Neuronal stem cell (in vitro differentiated cells): ENCODE measurements around the gene LINGO3.

Experiments used
- DNase-seq: peaks from one replicate; pipeline ENCODE4 v3.0.0-alpha.2; 2013; ENCODE audit warnings: low spot score
- H2AFZ ChIP-seq: one replicate; pipeline ENCODE4 v1.6.1; 2013; ENCODE audit warnings: mild to moderate bottlenecking, low read length, inconsistent platforms
- H2AK5ac ChIP-seq: 2 replicates; pipeline ENCODE4 v1.6.1; 2013; ENCODE audit warnings: low read depth, mild to moderate bottlenecking, inconsistent platforms, low read length, moderate library complexity, mixed read lengths
- H2BK120ac ChIP-seq: 2 replicates; pipeline ENCODE4 v1.6.1; 2013; ENCODE audit warnings: low read depth, mild to moderate bottlenecking, inconsistent platforms, low read length, moderate library complexity, mixed read lengths
- H2BK12ac ChIP-seq: one replicate; pipeline ENCODE4 v1.6.1; 2013; ENCODE audit warnings: low read length, inconsistent platforms
- H2BK15ac ChIP-seq: 2 replicates; pipeline ENCODE4 v1.6.1; 2013; ENCODE audit warnings: mild to moderate bottlenecking, low read length, inconsistent platforms, mixed read lengths
- H2BK5ac ChIP-seq: one replicate; pipeline ENCODE4 v1.6.1; 2013; ENCODE audit warnings: inconsistent platforms, mild to moderate bottlenecking, low read length, moderate library complexity
- H3K14ac ChIP-seq: one replicate; pipeline ENCODE4 v1.6.1; 2013; ENCODE audit warnings: low read length, inconsistent platforms
- H3K18ac ChIP-seq: 2 replicates; pipeline ENCODE4 v1.6.1; 2013; ENCODE audit warnings: low read length, inconsistent platforms
- H3K23ac ChIP-seq: 2 replicates; pipeline ENCODE4 v1.6.1; 2013; ENCODE audit warnings: low read depth, mild to moderate bottlenecking, mixed read lengths, low read length, inconsistent platforms; ENCODE audit not compliant: poor library complexity
- H3K27ac ChIP-seq: replicated peaks from 3 replicates; pipeline ENCODE4 v1.5.1; 2013; ENCODE audit warnings: low read length, inconsistent platforms
- H3K27me3 ChIP-seq, 3 experiments: 2 replicates each; pipeline ENCODE4 v1.6.1; 2013; ENCODE audit warnings: low read length in 3 of 3, mild to moderate bottlenecking in 2 of 3, inconsistent platforms in 1 of 3, low read depth in 1 of 3, mixed read lengths in 1 of 3, moderate library complexity in 1 of 3; ENCODE audit not compliant: control insufficient read depth in 3 of 3, insufficient read depth in 3 of 3
- H3K36me3 ChIP-seq, 2 donors: replicated peaks in 1 of 2; 2 replicates each; pipeline ENCODE4 v1.6.1; 2013; ENCODE audit warnings: low read length in 2 of 2; ENCODE audit not compliant: control insufficient read depth in 2 of 2, insufficient read depth in 2 of 2
- H3K4ac ChIP-seq: 2 replicates; pipeline ENCODE4 v1.6.1; 2013; ENCODE audit warnings: inconsistent platforms, mild to moderate bottlenecking, low read length, moderate library complexity
- H3K4me1 ChIP-seq, 2 donors: 1 replicate in 1 of 2; 2 replicates in 1 of 2; pipeline ENCODE4 v1.6.1; 2013; ENCODE audit warnings: low read length in 2 of 2, low read depth in 1 of 2; ENCODE audit not compliant: control insufficient read depth in 2 of 2, insufficient read depth in 1 of 2
- H3K4me2 ChIP-seq: one replicate; pipeline ENCODE4 v1.6.1; 2013; ENCODE audit warnings: mild to moderate bottlenecking, low read length, inconsistent platforms; ENCODE audit not compliant: insufficient read depth, poor library complexity, severe bottlenecking
- H3K4me3 ChIP-seq, 2 donors: 2 replicates each; pipeline ENCODE4 v1.5.1; 2013; ENCODE audit warnings: low read length in 2 of 2, mild to moderate bottlenecking in 2 of 2, inconsistent platforms in 1 of 2, moderate library complexity in 1 of 2
- H3K79me1 ChIP-seq: one replicate; pipeline ENCODE4 v1.6.1; 2013; ENCODE audit warnings: low read depth, mild to moderate bottlenecking, inconsistent platforms, low read length, moderate library complexity
- H3K9ac ChIP-seq: one replicate; pipeline ENCODE4 v1.6.1; 2013; ENCODE audit warnings: mild to moderate bottlenecking, low read depth, low read length, inconsistent platforms; ENCODE audit not compliant: poor library complexity
- H3K9me3 ChIP-seq, 2 donors: replicated peaks in 1 of 2; 2 replicates each; pipeline versions ENCODE3 to v1.6.1; 2013; ENCODE audit warnings: low read length in 2 of 2, mild to moderate bottlenecking in 2 of 2, inconsistent platforms in 1 of 2, low read depth in 1 of 2, mixed read lengths in 1 of 2, moderate library complexity in 1 of 2; ENCODE audit not compliant: control insufficient read depth in 2 of 2, insufficient read depth in 1 of 2
- H4K8ac ChIP-seq: one replicate; pipeline ENCODE4 v1.6.1; 2013; ENCODE audit warnings: low read depth, mild to moderate bottlenecking, inconsistent platforms, low read length, moderate library complexity
- H4K91ac ChIP-seq: one replicate; pipeline ENCODE4 v1.6.1; 2013; ENCODE audit warnings: low read length, low read depth, mild to moderate bottlenecking, inconsistent platforms; ENCODE audit not compliant: poor library complexity
- WGBS, 2 donors: extraction: QIAGEN DNeasy Blood & Tissue Kit; methylation state at CpG; one replicate each; pipeline ENCODE4 v1.1.7; 2013; ENCODE audit warnings: missing lambda C conversion rate in 2 of 2, mixed read lengths in 1 of 2; ENCODE audit not compliant: insufficient read length in 2 of 2, insufficient replicate concordance in 1 of 2; ENCODE audit errors: extremely low coverage in 2 of 2; 5-methylcytosine and 5-hydroxymethylcytosine counted together

Gene LINGO3

GRCh38 chr19:2341982-2342381, 34.0 kb upstream of the LINGO3 start:
- peaks cover 6 to 8% of the 10 kb centered on the region in 2 donors for H3K4me1 ChIP-seq
- H3K9ac ChIP-seq = no peak overlapping the region
- H3K4me2 ChIP-seq = no peak overlapping the region
- peaks cover 23% of the 10 kb centered on the region for H3K79me1 ChIP-seq
- no peak overlapping the region for H3K4me3 ChIP-seq
- H2BK5ac ChIP-seq = no peak overlapping the region
- H4K91ac ChIP-seq = no peak overlapping the region
- no peak overlapping the region for H3K23ac ChIP-seq
- no peaks in the 10 kb centered on the region for H3K9me3 ChIP-seq
- no peak for DNase-seq
- H4K8ac ChIP-seq = no peak overlapping the region
- peaks cover 14 to 66% of the 10 kb centered on the region in 2 donors for H3K36me3 ChIP-seq
- no peak overlapping the region for H2BK12ac ChIP-seq
- no peak overlapping the region for H2BK120ac ChIP-seq
- no peak overlapping the region for H3K4ac ChIP-seq
- no peak overlapping the region for H3K27ac ChIP-seq
- H2AFZ ChIP-seq = no peak overlapping the region
- H3K14ac ChIP-seq = no peak overlapping the region
- H3K27me3 ChIP-seq = no peaks in the 10 kb centered on the region
- H3K18ac ChIP-seq = no peak overlapping the region
- H2AK5ac ChIP-seq = no peak overlapping the region
- H2BK15ac ChIP-seq = no peak overlapping the region
- no CpG with 5 or more reads among the region's 15 CpGs for whole genome bisulfite sequencing, 2 donors

GRCh38 chr19:2341244-2341751, 33.3 kb upstream of the LINGO3 start:
- no peak overlapping the region for H2AFZ ChIP-seq
- H2BK120ac ChIP-seq = no peak overlapping the region
- no peak overlapping the region for H3K27ac ChIP-seq

GRCh38 chr19:2340496-2341243, 32.7 kb upstream of the LINGO3 start:
- no peak for DNase-seq
- Histone ChIP-seq H3K23ac (peak overlapping the region; percentile 55), H2BK12ac (no peak overlapping the region), H3K18ac (no peak overlapping the region), H3K79me1 (peaks cover 34% of the 10 kb centered on the region), H4K91ac (no peak overlapping the region), H3K4me2 (no peak overlapping the region), H2AFZ (no peak overlapping the region), H3K4me3 (no peak overlapping the region), H2BK5ac (no peak overlapping the region), H2BK120ac (no peak overlapping the region), H3K4me1 (peaks cover 12 to 14% of the 10 kb centered on the region in 2 donors), H3K27me3 (no peaks in the 10 kb centered on the region), H3K36me3 (peaks cover 20 to 54% of the 10 kb centered on the region in 2 donors), H3K14ac (no peak overlapping the region), H4K8ac (no peak overlapping the region), H2AK5ac (no peak overlapping the region), H3K4ac (no peak overlapping the region), H3K9ac (no peak overlapping the region), H3K9me3 (peaks cover 0 to 6% of the 10 kb centered on the region in 2 donors), H3K27ac (no peak overlapping the region), H2BK15ac (no peak overlapping the region)
- no CpG with 5 or more reads among the region's 38 CpGs for WGBS, 2 donors

More at GRCh38 chr19:2341244-2341751, 33.3 kb upstream of the LINGO3 start:
- Histone ChIP-seq H2BK15ac (no peak overlapping the region), H3K27me3 (no peaks in the 10 kb centered on the region), H3K4me1 (peaks cover 12 to 14% of the 10 kb centered on the region in 2 donors), H3K4me3 (no peak overlapping the region), H2BK12ac (no peak overlapping the region), H3K18ac (no peak overlapping the region), H4K91ac (no peak overlapping the region), H3K4me2 (no peak overlapping the region), H2AK5ac (no peak overlapping the region), H3K9me3 (peaks cover 0 to 6% of the 10 kb centered on the region in 2 donors), H3K4ac (no peak overlapping the region), H3K9ac (no peak overlapping the region), H2BK5ac (no peak overlapping the region), H4K8ac (no peak overlapping the region), H3K36me3 (peaks cover 20 to 60% of the 10 kb centered on the region in 2 donors), H3K23ac (peak overlapping the region; percentile 55), H3K14ac (peak overlapping the region; percentile 56), H3K79me1 (peaks cover 30% of the 10 kb centered on the region)
- DNase-seq = no peak
- no CpG with 5 or more reads among the region's 24 CpGs for WGBS, 2 donors

- Histone ChIP-seq H2BK5ac (peak overlapping the region; percentile 75), H3K18ac (no peak overlapping the region), H2BK15ac (no peak overlapping the region), H3K4me1 (peaks cover 12 to 14% of the 10 kb centered on the region in 2 donors), H3K4me3 (no peak overlapping the region), H4K8ac (peak overlapping the region; percentile 6), H3K4me2 (no peak overlapping the region), H3K9ac (no peak overlapping the region), H3K14ac (no peak overlapping the region), H3K9me3 (peaks cover 0 to 8% of the 10 kb centered on the region in 2 donors), H2AFZ (no peak overlapping the region), H2BK12ac (no peak overlapping the region), H3K27me3 (no peaks in the 10 kb centered on the region), H4K91ac (no peak overlapping the region), H2BK120ac (no peak overlapping the region), H3K4ac (no peak overlapping the region), H3K79me1 (peaks cover 42% of the 10 kb centered on the region), H2AK5ac (no peak overlapping the region), H3K36me3 (peaks cover 16 to 47% of the 10 kb centered on the region in 2 donors), H3K27ac (no peak overlapping the region), H3K23ac (peak overlapping the region; percentile 31)
- DNase-seq = no peak
- WGBS, 2 donors = no CpG with 5 or more reads among the region's 52 CpGs
Measured at GRCh38 chr19:2339644-2340310, 31.8 kb upstream of the LINGO3 start.
